ENCODE data around the gene GDF9. TPM values are rescaled to one million over a fixed set of nuclear protein-coding genes. Genes with fewer than 3 reads are reported as not detected.
A peak's percentile ranks its signal among the peaks of the same experiment; 100 is the strongest.

The GDF9 gene
- total RNA-seq, 1 experiment from 2014 or later, result 0.54 TPM

DNA sequence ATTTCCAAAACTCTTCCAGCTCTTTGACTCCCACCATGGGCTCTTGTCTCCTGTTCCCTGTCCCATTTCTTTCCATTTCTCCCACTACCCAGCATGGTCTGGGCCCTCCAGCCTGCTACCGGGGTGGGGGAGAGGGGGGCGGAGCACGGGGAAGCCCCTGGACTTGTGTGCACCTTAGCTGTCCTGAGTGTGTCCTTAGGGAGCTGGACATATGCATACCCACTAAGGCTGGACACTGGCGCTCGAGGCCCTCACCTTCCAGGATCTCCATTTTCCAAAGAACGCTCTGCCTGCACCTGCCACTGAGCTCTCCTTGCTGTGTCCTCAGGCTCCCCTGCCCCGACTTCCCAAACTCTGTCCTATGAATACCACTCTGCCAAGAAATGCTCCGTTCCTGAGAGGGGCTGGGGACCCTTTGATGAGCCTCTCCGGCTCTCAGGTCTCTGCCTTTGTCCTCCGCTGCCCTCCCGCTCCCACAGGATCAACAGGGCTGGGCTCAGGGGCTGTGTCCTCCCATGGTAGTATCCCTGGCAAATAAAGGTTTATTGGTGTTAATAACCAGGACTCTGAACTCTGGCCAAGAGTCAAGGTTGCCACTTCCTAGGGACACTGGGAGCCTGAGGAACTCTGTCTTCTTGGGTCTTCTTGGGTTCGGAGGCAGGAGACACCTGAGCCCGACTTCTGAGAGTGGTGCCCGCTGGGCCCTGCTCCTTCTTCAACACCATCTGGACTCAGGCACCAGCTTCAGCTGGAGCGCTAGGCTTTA is 35.0 kb downstream of the GDF9 start:
- ATAC-seq, result no peak
- POLR2A ChIA-PET, result no interaction called here
- in situ Hi-C loops (cut with HindIII; ENCODE audit: low pct_unique_long_range_greater_than_20kb, low sequenced_read_pairs), result no loop called here

DNA sequence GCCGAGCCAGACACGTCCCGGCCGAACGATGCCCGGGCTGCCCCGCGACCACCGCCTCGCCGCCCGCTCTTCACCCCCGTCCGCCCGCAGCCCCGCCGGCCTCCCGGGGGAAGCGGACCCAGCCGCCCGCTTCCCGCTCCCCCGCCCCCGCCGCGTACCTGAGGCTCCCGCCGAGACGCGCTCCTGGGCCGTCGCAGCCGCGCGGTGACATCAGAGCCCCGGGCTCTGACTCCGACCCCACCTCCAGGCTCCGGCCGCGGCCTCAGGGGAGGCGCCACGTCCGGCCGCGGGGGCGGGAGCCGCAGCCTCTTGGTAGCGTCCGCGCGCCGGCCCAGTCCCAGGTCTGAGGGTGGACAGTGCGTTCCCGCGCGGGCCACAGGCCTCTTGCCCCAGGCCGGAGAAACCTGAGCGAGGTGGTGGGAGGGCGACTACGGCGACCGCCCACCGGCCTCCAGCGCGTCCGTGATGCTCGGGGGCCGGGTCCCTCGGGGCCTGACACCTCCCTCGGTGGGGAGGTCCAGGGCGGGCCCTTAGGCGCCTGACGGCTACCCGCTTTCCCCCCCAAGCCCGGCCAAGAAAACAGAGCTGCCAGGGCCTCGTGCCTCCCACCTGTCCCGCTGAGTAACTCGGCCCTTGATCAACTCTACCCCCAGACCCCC is 35.7 kb downstream of the GDF9 start, which contains the start of gene SHROOM1:
TSS of gene SHROOM1 (minus strand) at position 212 of the 659 bp plus-strand sequence. CDS start 4,507 bp downstream, outside the sequence.
- Histone ChIP-seq H3K4me1 (ENCODE audit: control insufficient read depth, insufficient read depth, low read length) (peaks cover 6% of the 10 kb centered on the region; the same call in 1 of the 2 replicates), H3K27ac (ENCODE audit: low read length) (peak within 1 kb of the TSS; percentile 55), H3K36me3 (ENCODE audit: control insufficient read depth, insufficient read depth, low read length) (no peaks in the 10 kb centered on the region), H3K9me3 (ENCODE audit: control insufficient read depth, insufficient read depth, low read depth, low read length) (no peaks in the 10 kb centered on the region), H3K4me3 (ENCODE audit: low read depth in 2 of 2, low read length in 2 of 2) (peak within 1 kb of the TSS; percentile 56 to 60), H3K27me3 (ENCODE audit: control insufficient read depth, insufficient read depth, low read length) (no peaks in the 10 kb centered on the region)
- peak; percentile 90 for ATAC-seq
- intact Hi-C loops (cut with micrococcal nuclease; ENCODE audit: unreplicated experiment), result loop anchor here (2.0 kb wide), 1 partner anchor 52 kb away; no protein-coding TSS in a partner anchor
- TF ChIP-seq POLR2AphosphoS5 (IDR thresholded peaks at IDR 0.05; ENCODE audit: low read depth, low read length) (no peak; the same call in 1 of the 2 replicates), SIN3A (IDR thresholded peaks at IDR 0.05; ENCODE audit: borderline replicate concordance, insufficient read depth, low read depth, low read length) (0 out of 2 replicates have a peak, but pooled peaks have one; percentile 41), TCF7L2 (IDR thresholded peaks at IDR 0.05; ENCODE audit: low read depth, low read length) (peak; percentile 51; the same call in 1 of the 2 replicates)
- TF ChIP-seq, protein P1, sequence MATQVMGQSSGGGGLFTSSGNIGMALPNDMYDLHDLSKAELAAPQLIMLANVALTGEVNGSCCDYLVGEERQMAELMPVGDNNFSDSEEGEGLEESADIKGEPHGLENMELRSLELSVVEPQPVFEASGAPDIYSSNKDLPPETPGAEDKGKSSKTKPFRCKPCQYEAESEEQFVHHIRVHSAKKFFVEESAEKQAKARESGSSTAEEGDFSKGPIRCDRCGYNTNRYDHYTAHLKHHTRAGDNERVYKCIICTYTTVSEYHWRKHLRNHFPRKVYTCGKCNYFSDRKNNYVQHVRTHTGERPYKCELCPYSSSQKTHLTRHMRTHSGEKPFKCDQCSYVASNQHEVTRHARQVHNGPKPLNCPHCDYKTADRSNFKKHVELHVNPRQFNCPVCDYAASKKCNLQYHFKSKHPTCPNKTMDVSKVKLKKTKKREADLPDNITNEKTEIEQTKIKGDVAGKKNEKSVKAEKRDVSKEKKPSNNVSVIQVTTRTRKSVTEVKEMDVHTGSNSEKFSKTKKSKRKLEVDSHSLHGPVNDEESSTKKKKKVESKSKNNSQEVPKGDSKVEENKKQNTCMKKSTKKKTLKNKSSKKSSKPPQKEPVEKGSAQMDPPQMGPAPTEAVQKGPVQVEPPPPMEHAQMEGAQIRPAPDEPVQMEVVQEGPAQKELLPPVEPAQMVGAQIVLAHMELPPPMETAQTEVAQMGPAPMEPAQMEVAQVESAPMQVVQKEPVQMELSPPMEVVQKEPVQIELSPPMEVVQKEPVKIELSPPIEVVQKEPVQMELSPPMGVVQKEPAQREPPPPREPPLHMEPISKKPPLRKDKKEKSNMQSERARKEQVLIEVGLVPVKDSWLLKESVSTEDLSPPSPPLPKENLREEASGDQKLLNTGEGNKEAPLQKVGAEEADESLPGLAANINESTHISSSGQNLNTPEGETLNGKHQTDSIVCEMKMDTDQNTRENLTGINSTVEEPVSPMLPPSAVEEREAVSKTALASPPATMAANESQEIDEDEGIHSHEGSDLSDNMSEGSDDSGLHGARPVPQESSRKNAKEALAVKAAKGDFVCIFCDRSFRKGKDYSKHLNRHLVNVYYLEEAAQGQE (IDR thresholded peaks at IDR 0.05; ENCODE audit: insufficient read depth in 1 of 2, low read depth in 2 of 2, low read length in 1 of 2), result no peak
- TF ChIP-seq, protein P2, sequence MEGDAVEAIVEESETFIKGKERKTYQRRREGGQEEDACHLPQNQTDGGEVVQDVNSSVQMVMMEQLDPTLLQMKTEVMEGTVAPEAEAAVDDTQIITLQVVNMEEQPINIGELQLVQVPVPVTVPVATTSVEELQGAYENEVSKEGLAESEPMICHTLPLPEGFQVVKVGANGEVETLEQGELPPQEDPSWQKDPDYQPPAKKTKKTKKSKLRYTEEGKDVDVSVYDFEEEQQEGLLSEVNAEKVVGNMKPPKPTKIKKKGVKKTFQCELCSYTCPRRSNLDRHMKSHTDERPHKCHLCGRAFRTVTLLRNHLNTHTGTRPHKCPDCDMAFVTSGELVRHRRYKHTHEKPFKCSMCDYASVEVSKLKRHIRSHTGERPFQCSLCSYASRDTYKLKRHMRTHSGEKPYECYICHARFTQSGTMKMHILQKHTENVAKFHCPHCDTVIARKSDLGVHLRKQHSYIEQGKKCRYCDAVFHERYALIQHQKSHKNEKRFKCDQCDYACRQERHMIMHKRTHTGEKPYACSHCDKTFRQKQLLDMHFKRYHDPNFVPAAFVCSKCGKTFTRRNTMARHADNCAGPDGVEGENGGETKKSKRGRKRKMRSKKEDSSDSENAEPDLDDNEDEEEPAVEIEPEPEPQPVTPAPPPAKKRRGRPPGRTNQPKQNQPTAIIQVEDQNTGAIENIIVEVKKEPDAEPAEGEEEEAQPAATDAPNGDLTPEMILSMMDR (IDR thresholded peaks at IDR 0.05), result no peak
- no TSS peak for BruUV-seq (replicated peaks)
- ChIA-PET POLR2A (no interaction called here), CTCF (interaction anchor here (0.7 to 1.6 kb wide), 3 partner anchors 10 to 53 kb away, joined by 5 to 9 read pairs (median 8); no protein-coding TSS in a partner anchor)
- in situ Hi-C loops (cut with HindIII; ENCODE audit: low pct_unique_long_range_greater_than_20kb, low sequenced_read_pairs), result no loop called here
- no peak for DNase-seq (ENCODE audit: low read depth, low spot score)

More for the DNA sequence above, 35.0 kb downstream of the GDF9 start:
- DNase-seq (ENCODE audit: low read depth, low spot score), result no peak
- BruUV-seq (replicated peaks), result no TSS peak
- H3K4me1 ChIP-seq (ENCODE audit: control insufficient read depth, insufficient read depth, low read length), result peaks cover 6% of the 10 kb centered on the region; the same call in 1 of the 2 replicates
- CTCF ChIA-PET, result interaction anchor here (0.7 kb wide), 2 partner anchors 11 to 28 kb away, joined by 5 to 9 read pairs; no protein-coding TSS in a partner anchor
- H3K36me3 ChIP-seq (ENCODE audit: control insufficient read depth, insufficient read depth, low read length), result no peaks in the 10 kb centered on the region
- TF ChIP-seq POLR2AphosphoS5 (IDR thresholded peaks at IDR 0.05; ENCODE audit: low read depth, low read length) (no peak), SIN3A (IDR thresholded peaks at IDR 0.05; ENCODE audit: borderline replicate concordance, insufficient read depth, low read depth, low read length) (no peak), TCF7L2 (IDR thresholded peaks at IDR 0.05; ENCODE audit: low read depth, low read length) (no peak)
- TF ChIP-seq, protein P2 (IDR thresholded peaks at IDR 0.05), result no peak
- TF ChIP-seq, protein P1 (IDR thresholded peaks at IDR 0.05; ENCODE audit: insufficient read depth in 1 of 2, low read depth in 2 of 2, low read length in 1 of 2), result no peak
- no peaks in the 10 kb centered on the region for H3K9me3 ChIP-seq (ENCODE audit: control insufficient read depth, insufficient read depth, low read depth, low read length)
- intact Hi-C loops (cut with micrococcal nuclease; ENCODE audit: unreplicated experiment), result loop anchor here (2.0 kb wide), 1 partner anchor 52 kb away; no protein-coding TSS in a partner anchor
- H3K27me3 ChIP-seq (ENCODE audit: control insufficient read depth, insufficient read depth, low read length), result no peaks in the 10 kb centered on the region
- peak overlapping the region; percentile 55 for H3K27ac ChIP-seq (ENCODE audit: low read length)
- H3K4me3 ChIP-seq (ENCODE audit: low read depth in 2 of 2, low read length in 2 of 2), result peak overlapping the region; percentile 56 to 60
